Hepatocyte (in vitro differentiated cells): ENCODE results near the gene BPIFB6.

Experiments used
- EZH2 ChIP-seq: fragments of 200-600 bp; sonication (generic); IDR thresholded peaks from 2 replicates; pipeline ENCODE4 v1.6.1; 2016; ENCODE audit warnings: antibody characterized with exemption, mild to moderate bottlenecking, borderline replicate concordance
- EZH2phosphoT487 ChIP-seq: fragments of 200-600 bp; sonication (generic); IDR thresholded peaks from one replicate; pipeline ENCODE4 v1.6.1; 2018; ENCODE audit warnings: antibody characterized with exemption, mild to moderate bottlenecking, low read depth, moderate library complexity; ENCODE audit not compliant: unreplicated experiment, severe bottlenecking
- TF ChIP-seq, protein P1 (sequence below): fragments of 200-600 bp; sonication (generic); IDR thresholded peaks from 2 replicates; pipeline ENCODE4 v1.5.1; 2016; ENCODE audit warnings: antibody characterized with exemption, mild to moderate bottlenecking; ENCODE audit not compliant: poor library complexity

GRCh38 chr20:33075281-33075680 is 43.8 kb downstream of the BPIFB6 start:
- TF ChIP-seq, protein P1, sequence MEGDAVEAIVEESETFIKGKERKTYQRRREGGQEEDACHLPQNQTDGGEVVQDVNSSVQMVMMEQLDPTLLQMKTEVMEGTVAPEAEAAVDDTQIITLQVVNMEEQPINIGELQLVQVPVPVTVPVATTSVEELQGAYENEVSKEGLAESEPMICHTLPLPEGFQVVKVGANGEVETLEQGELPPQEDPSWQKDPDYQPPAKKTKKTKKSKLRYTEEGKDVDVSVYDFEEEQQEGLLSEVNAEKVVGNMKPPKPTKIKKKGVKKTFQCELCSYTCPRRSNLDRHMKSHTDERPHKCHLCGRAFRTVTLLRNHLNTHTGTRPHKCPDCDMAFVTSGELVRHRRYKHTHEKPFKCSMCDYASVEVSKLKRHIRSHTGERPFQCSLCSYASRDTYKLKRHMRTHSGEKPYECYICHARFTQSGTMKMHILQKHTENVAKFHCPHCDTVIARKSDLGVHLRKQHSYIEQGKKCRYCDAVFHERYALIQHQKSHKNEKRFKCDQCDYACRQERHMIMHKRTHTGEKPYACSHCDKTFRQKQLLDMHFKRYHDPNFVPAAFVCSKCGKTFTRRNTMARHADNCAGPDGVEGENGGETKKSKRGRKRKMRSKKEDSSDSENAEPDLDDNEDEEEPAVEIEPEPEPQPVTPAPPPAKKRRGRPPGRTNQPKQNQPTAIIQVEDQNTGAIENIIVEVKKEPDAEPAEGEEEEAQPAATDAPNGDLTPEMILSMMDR: no peak
- TF ChIP-seq EZH2: no peak
- TF ChIP-seq EZH2phosphoT487: no peak
